HG03571 (cell line): Measurements from ENCODE around the gene DBNDD1.

Experiments used
- ATAC-seq: cut with Tn5 transposase; IDR thresholded peaks from one replicate; pipeline ENCODE4 v1.9.1; 2021; ENCODE audit not compliant: unreplicated experiment

The DBNDD1 gene

GRCh38 chr16:90037276-90037675 lies 18.0 kb upstream of the DBNDD1 start:
- no peak for ATAC-seq

- no peak for ATAC-seq
Observed at GRCh38 chr16:90035902-90036301, 16.6 kb upstream of the DBNDD1 start.

- no peak for ATAC-seq
Observed at GRCh38 chr16:90034504-90034903, 15.2 kb upstream of the DBNDD1 start.

GRCh38 chr16:90033387-90033786 lies 14.1 kb upstream of the DBNDD1 start:
- ATAC-seq: no peak

GRCh38 chr16:90032674-90033331 lies 13.5 kb upstream of the DBNDD1 start:
- no peak for ATAC-seq

GRCh38 chr16:90031931-90032673 lies 12.8 kb upstream of the DBNDD1 start:
- ATAC-seq: no peak

GRCh38 chr16:90031186-90031930 lies 12.1 kb upstream of the DBNDD1 start:
- ATAC-seq: no peak

- ATAC-seq: no peak
Observed at GRCh38 chr16:90028985-90029384, 9.7 kb upstream of the DBNDD1 start.

GRCh38 chr16:90027611-90028010 lies 8.4 kb upstream of the DBNDD1 start:
- no peak for ATAC-seq

GRCh38 chr16:90026135-90026534 lies 6.9 kb upstream of the DBNDD1 start:
- ATAC-seq: no peak

- ATAC-seq: no peak
Observed at GRCh38 chr16:90023078-90023447, 3.8 kb upstream of the DBNDD1 start.

GRCh38 chr16:90022209-90023077 lies 3.2 kb upstream of the DBNDD1 start:
- ATAC-seq: no peak

GRCh38 chr16:90020838-90021382 lies 1.7 kb upstream of the DBNDD1 start:
- ATAC-seq: no peak

GRCh38 chr16:90020260-90020837 lies 1.1 kb upstream of the DBNDD1 start:
- no peak for ATAC-seq

- ATAC-seq: no peak
Observed at GRCh38 chr16:90019543-90020259, 445 bp upstream of the DBNDD1 start.

- no peak for ATAC-seq
Observed at GRCh38 chr16:90018297-90018651, 982 bp downstream of the DBNDD1 start.

GRCh38 chr16:90016339-90016950 lies 2.8 kb downstream of the DBNDD1 start:
- ATAC-seq: no peak

- ATAC-seq: no peak
Observed at GRCh38 chr16:90015586-90016338, 3.5 kb downstream of the DBNDD1 start.
